A549 (cell line): ENCODE measurements around the gene STMN3. TPM values are rescaled to one million over a fixed set of nuclear protein-coding genes. Genes with fewer than 3 reads are reported as not detected.

Source experiments
- ATAC-seq, 2 experiments: fragments of 200-7000 bp in 1 of 2; fragments of >200 bp in 1 of 2; cut with Nextera tagmentation in 1 of 2; cut with Tn5 transposase in 1 of 2; 3 replicates each; pipeline versions ENCODE4 v1.8.0 to v1.9.1; 2018 to 2020; ENCODE audit warnings: mild to moderate bottlenecking in 1 of 2, moderate library complexity in 1 of 2
- CTCF ChIA-PET: fragments of 300-600 bp; sonication (Branson Sonifier 250); formaldehyde crosslinking; extraction: SDS; loops from one replicate; lab custom pipeline; 2021; ENCODE audit warnings: antibody characterized with exemption, inconsistent platforms; lab: Yijun Ruan, JAX
- POLR2A ChIA-PET: fragments of 350-600 bp; formaldehyde crosslinking; extraction: SDS; loops from one replicate; lab custom pipeline; 2021; ENCODE audit warnings: antibody characterized with exemption, inconsistent platforms; lab: Yijun Ruan, JAX
- DNase-seq, 2 experiments: peaks; one replicate each; pipeline versions ENCODE4 v3.0.0 to v3.0.0-alpha.2; 2011 to 2016; ENCODE audit warnings: low read depth in 1 of 2, low spot score in 1 of 2
- FAIRE-seq: peaks from 2 replicates; lab custom pipeline; 2011; peaks lifted over from hg19 to GRCh38; lab: Jason Lieb, UNC
- H3K27ac ChIP-seq, 2 experiments: fragments of >200 bp; sonication (Bioruptor Twin); formaldehyde crosslinking; 3 replicates each; pipeline ENCODE4 v1.5.1; 2016 to 2017
- H3K4me1 ChIP-seq: fragments of >200 bp; sonication (Bioruptor Twin); formaldehyde crosslinking; 3 replicates; pipeline ENCODE4 v1.6.1; 2016
- H3K4me2 ChIP-seq: fragments of >200 bp; sonication (Bioruptor Twin); formaldehyde crosslinking; 3 replicates; pipeline ENCODE4 v1.6.1; 2016
- H3K4me3 ChIP-seq: fragments of >200 bp; sonication (Bioruptor Twin); formaldehyde crosslinking; 3 replicates; pipeline ENCODE4 v1.5.1; 2016
- H3K9me3 ChIP-seq: fragments of >200 bp; sonication (Bioruptor Twin); formaldehyde crosslinking; 3 replicates; pipeline ENCODE4 v1.6.1; 2016
- BCL3 ChIP-seq: fragments of >200 bp; sonication (Bioruptor Twin); formaldehyde crosslinking; IDR thresholded peaks from 3 replicates; pipeline ENCODE4 v1.6.1; 2016
- BHLHE40 ChIP-seq: IDR thresholded peaks from 2 replicates; pipeline ENCODE4 v1.6.1; 2012; ENCODE audit warnings: low read depth, low read length, inconsistent platforms
- CEBPB ChIP-seq, 2 experiments: fragments of >200 bp in 1 of 2; sonication (Bioruptor Twin) in 1 of 2; formaldehyde crosslinking in 1 of 2; IDR thresholded peaks; 2 replicates each; pipeline ENCODE4 v1.6.1; 2012 to 2016
- EHF ChIP-seq: fragments of 250-450 bp; sonication (Bioruptor Pico); IDR thresholded peaks from 2 replicates; pipeline ENCODE4 v1.5.0; 2020; ENCODE audit warnings: mild to moderate bottlenecking
- EHMT2 ChIP-seq: fragments of 200-600 bp; sonication (generic); IDR thresholded peaks from 2 replicates; pipeline ENCODE4 v1.6.1; 2016; ENCODE audit warnings: antibody characterized with exemption, low read depth, mild to moderate bottlenecking, moderate library complexity
- ELK1 ChIP-seq: fragments of 150-350 bp; IDR thresholded peaks from 2 replicates; pipeline ENCODE4 v1.6.1; 2014; ENCODE audit warnings: low read depth, mild to moderate bottlenecking, low read length
- EP300 ChIP-seq, 2 experiments: fragments of >200 bp; sonication (Bioruptor Twin); formaldehyde crosslinking; IDR thresholded peaks; 2 replicates in 1 of 2; 3 replicates in 1 of 2; pipeline ENCODE4 v1.6.1; 2016 to 2017
- ESRRA ChIP-seq: fragments of 150-350 bp; IDR thresholded peaks from 2 replicates; pipeline ENCODE4 v1.6.1; 2014; ENCODE audit warnings: mild to moderate bottlenecking, low read length, borderline replicate concordance
- GATA3 ChIP-seq: IDR thresholded peaks from 2 replicates; pipeline ENCODE4 v1.6.1; 2012; ENCODE audit warnings: borderline replicate concordance
- HDAC2 ChIP-seq: fragments of 200-600 bp; sonication (generic); IDR thresholded peaks from 2 replicates; pipeline ENCODE4 v1.6.1; 2016
- HEYL ChIP-seq: fragments of 250-450 bp; sonication (Bioruptor Pico); IDR thresholded peaks from 2 replicates; pipeline ENCODE4 v1.8.0; 2021; ENCODE audit warnings: mild to moderate bottlenecking, moderate library complexity
- HOXA7 ChIP-seq: fragments of 250-450 bp; sonication (Bioruptor Pico); IDR thresholded peaks from 2 replicates; pipeline ENCODE4 v1.5.0; 2020; ENCODE audit warnings: mild to moderate bottlenecking, moderate library complexity
- HOXB13 ChIP-seq: fragments of 250-450 bp; sonication (Bioruptor Pico); IDR thresholded peaks from 2 replicates; pipeline ENCODE4 v1.5.0; 2020; ENCODE audit warnings: low read depth, mild to moderate bottlenecking, moderate library complexity
- JUN ChIP-seq, 2 experiments: fragments of >200 bp; sonication (Bioruptor Twin); formaldehyde crosslinking; IDR thresholded peaks; 2 replicates in 1 of 2; 3 replicates in 1 of 2; pipeline ENCODE4 v1.6.1; 2016 to 2017
- KDM1A ChIP-seq: fragments of 200-600 bp; sonication (generic); IDR thresholded peaks from 2 replicates; pipeline ENCODE4 v1.6.1; 2016; ENCODE audit warnings: low read depth, mild to moderate bottlenecking
- MAFK ChIP-seq: fragments of 450-650 bp; IDR thresholded peaks from 2 replicates; pipeline ENCODE4 v1.6.1; 2014; ENCODE audit not compliant: partially characterized antibody
- MAZ ChIP-seq: fragments of 150-350 bp; IDR thresholded peaks from 2 replicates; pipeline ENCODE4 v1.6.1; 2014; ENCODE audit warnings: antibody characterized with exemption, low read depth, low read length, borderline replicate concordance
- PHF8 ChIP-seq: fragments of 200-600 bp; sonication (generic); IDR thresholded peaks from 2 replicates; pipeline ENCODE4 v1.6.1; 2016; ENCODE audit warnings: low read depth, mild to moderate bottlenecking, antibody characterized with exemption, moderate library complexity, borderline replicate concordance
- POLR2A ChIP-seq: IDR thresholded peaks from 2 replicates; pipeline ENCODE4 v1.6.1; 2012; ENCODE audit warnings: mild to moderate bottlenecking, low read length
- RAD21 ChIP-seq, 2 experiments: fragments of >200 bp in 1 of 2; sonication (Bioruptor Twin) in 1 of 2; formaldehyde crosslinking in 1 of 2; IDR thresholded peaks in 1 of 2; conservative IDR thresholded peaks in 1 of 2; 2 replicates in 1 of 2; 3 replicates in 1 of 2; pipeline ENCODE4 v1.6.1; 2012 to 2018; ENCODE audit warnings: inconsistent platforms in 1 of 2
- RARB ChIP-seq: fragments of 250-450 bp; sonication (Bioruptor Pico); IDR thresholded peaks from 2 replicates; pipeline ENCODE4 v1.8.0; 2021; ENCODE audit warnings: mild to moderate bottlenecking, moderate library complexity
- RFX5 ChIP-seq: fragments of 450-650 bp; IDR thresholded peaks from 2 replicates; pipeline ENCODE4 v1.7.1; 2014; ENCODE audit warnings: antibody characterized with exemption, mild to moderate bottlenecking, moderate library complexity
- TFCP2L1 ChIP-seq: fragments of 250-450 bp; sonication (Bioruptor Pico); IDR thresholded peaks from 2 replicates; pipeline ENCODE4 v1.5.0; 2021; ENCODE audit warnings: mild to moderate bottlenecking
- ZC3H11A ChIP-seq: fragments of 450-650 bp; IDR thresholded peaks from 2 replicates; pipeline ENCODE4 v1.6.1; 2014; ENCODE audit warnings: antibody characterized with exemption, mild to moderate bottlenecking
- ZNF302 ChIP-seq: fragments of 250-450 bp; sonication (Bioruptor Pico); IDR thresholded peaks from 2 replicates; pipeline ENCODE4 v1.9.0; 2021; ENCODE audit warnings: inconsistent platforms, mild to moderate bottlenecking, moderate library complexity
- ZSCAN20 ChIP-seq: fragments of 250-450 bp; sonication (Bioruptor Pico); IDR thresholded peaks from 2 replicates; pipeline ENCODE4 v1.8.0; 2022; ENCODE audit warnings: mild to moderate bottlenecking, moderate library complexity
- WGBS: methylation state at CpG from one replicate; pipeline ENCODE4 v1.1.6; 2017; ENCODE audit errors: missing lambda C conversion rate; 5-methylcytosine and 5-hydroxymethylcytosine counted together
- polyA plus RNA-seq, 4 experiments: library from polyadenylated mRNA; depleted of rRNA in 3 of 4; stranded (reverse); fragments of >200 nt; fragmentation: RNase III in 1 of 4; extraction: RNeasy Plus Mini Kit Qiagen cat#74134 plus additional on column Dnase treatment in 1 of 4; gene quantifications; 2 replicates in 3 of 4; 3 replicates in 1 of 4; pipeline ENCODE4 v1.2.3, GENCODE V29; 2011 to 2017
- TF ChIP-seq, protein P1 (sequence below): fragments of >200 bp; sonication (Bioruptor Twin); formaldehyde crosslinking; IDR thresholded peaks from 3 replicates; pipeline ENCODE4 v1.5.1; 2016
- TF ChIP-seq, protein P2 (sequence below): fragments of >200 bp; sonication (Bioruptor Twin); formaldehyde crosslinking; IDR thresholded peaks from 2 replicates; pipeline ENCODE4 v1.6.1; 2016
- TF ChIP-seq, protein P3 (sequence below): fragments of 200-600 bp; sonication (generic); IDR thresholded peaks from 2 replicates; pipeline ENCODE4 v1.6.1; 2016; ENCODE audit warnings: antibody characterized with exemption, mild to moderate bottlenecking, moderate library complexity
- TF ChIP-seq, protein P4 (sequence below): IDR thresholded peaks from 2 replicates; pipeline ENCODE4 v1.6.1; 2012; ENCODE audit warnings: low read depth, borderline replicate concordance
- TF ChIP-seq, protein P5 (sequence below): IDR thresholded peaks from 2 replicates; pipeline ENCODE4 v1.6.1; 2012

Gene STMN3
- polyA plus RNA-seq, 2 of the 4 experiments (the other 2 are of a cell fraction), result 2.8 to 3.2 TPM

GRCh38 chr20:63628246-63628975 lies 24.8 kb downstream of the STMN3 start:
- DNase-seq (peak; percentile 89 to 92), FAIRE-seq (no peak), ATAC-seq (peak; percentile 79 to 91)
- peaks cover 9% of the 10 kb centered on the region for H3K4me1 ChIP-seq
- POLR2A ChIA-PET, result no interaction called here
- WGBS, result 13% methylated on average over 17 of the region's 22 CpGs
- peak overlapping the region; percentile 97 to 100 for H3K27ac ChIP-seq
- peak overlapping the region; percentile 99 for H3K4me2 ChIP-seq
- H3K4me3 ChIP-seq, result peak overlapping the region; percentile 97
- H3K9me3 ChIP-seq, result no peaks in the 10 kb centered on the region
- CTCF ChIA-PET, result interaction anchor here (1.5 kb wide), 1 partner anchor 236 kb away, joined by 3 read pairs; no protein-coding TSS in a partner anchor
- no peak for TF ChIP-seq EP300 (IDR thresholded peaks at IDR 0.05)
- no peak for TF ChIP-seq RFX5
- peak; percentile 90 to 96 for TF ChIP-seq CEBPB (IDR thresholded peaks at IDR 0.05)
- TF ChIP-seq, protein P1, sequence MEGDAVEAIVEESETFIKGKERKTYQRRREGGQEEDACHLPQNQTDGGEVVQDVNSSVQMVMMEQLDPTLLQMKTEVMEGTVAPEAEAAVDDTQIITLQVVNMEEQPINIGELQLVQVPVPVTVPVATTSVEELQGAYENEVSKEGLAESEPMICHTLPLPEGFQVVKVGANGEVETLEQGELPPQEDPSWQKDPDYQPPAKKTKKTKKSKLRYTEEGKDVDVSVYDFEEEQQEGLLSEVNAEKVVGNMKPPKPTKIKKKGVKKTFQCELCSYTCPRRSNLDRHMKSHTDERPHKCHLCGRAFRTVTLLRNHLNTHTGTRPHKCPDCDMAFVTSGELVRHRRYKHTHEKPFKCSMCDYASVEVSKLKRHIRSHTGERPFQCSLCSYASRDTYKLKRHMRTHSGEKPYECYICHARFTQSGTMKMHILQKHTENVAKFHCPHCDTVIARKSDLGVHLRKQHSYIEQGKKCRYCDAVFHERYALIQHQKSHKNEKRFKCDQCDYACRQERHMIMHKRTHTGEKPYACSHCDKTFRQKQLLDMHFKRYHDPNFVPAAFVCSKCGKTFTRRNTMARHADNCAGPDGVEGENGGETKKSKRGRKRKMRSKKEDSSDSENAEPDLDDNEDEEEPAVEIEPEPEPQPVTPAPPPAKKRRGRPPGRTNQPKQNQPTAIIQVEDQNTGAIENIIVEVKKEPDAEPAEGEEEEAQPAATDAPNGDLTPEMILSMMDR, result no peak
- no peak for TF ChIP-seq ZSCAN20
- TF ChIP-seq HOXB13 (CRISPR knock-in tag), result no peak
- TF ChIP-seq KDM1A, result no peak
- no peak for TF ChIP-seq HDAC2
- TF ChIP-seq BHLHE40, result no peak
- TF ChIP-seq RARB (CRISPR knock-in tag), result no peak
- no peak for TF ChIP-seq TFCP2L1 (CRISPR knock-in tag)
- peak; percentile 43; the same call in 1 of the 3 replicates for TF ChIP-seq BCL3
- 0 out of 5 replicates have a peak, but pooled peaks of 1 of the 2 experiments have one; percentile 14 for TF ChIP-seq RAD21 (conservative IDR thresholded peaks at IDR 0.05 in 1 of 2, IDR thresholded peaks at IDR 0.05 in 1 of 2)
- no peak for TF ChIP-seq ZC3H11A
- TF ChIP-seq, protein P2, sequence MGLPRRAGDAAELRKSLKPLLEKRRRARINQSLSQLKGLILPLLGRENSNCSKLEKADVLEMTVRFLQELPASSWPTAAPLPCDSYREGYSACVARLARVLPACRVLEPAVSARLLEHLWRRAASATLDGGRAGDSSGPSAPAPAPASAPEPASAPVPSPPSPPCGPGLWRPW, result no peak
- TF ChIP-seq HEYL, result no peak
- no peak for TF ChIP-seq ZNF302
- TF ChIP-seq, protein P3, sequence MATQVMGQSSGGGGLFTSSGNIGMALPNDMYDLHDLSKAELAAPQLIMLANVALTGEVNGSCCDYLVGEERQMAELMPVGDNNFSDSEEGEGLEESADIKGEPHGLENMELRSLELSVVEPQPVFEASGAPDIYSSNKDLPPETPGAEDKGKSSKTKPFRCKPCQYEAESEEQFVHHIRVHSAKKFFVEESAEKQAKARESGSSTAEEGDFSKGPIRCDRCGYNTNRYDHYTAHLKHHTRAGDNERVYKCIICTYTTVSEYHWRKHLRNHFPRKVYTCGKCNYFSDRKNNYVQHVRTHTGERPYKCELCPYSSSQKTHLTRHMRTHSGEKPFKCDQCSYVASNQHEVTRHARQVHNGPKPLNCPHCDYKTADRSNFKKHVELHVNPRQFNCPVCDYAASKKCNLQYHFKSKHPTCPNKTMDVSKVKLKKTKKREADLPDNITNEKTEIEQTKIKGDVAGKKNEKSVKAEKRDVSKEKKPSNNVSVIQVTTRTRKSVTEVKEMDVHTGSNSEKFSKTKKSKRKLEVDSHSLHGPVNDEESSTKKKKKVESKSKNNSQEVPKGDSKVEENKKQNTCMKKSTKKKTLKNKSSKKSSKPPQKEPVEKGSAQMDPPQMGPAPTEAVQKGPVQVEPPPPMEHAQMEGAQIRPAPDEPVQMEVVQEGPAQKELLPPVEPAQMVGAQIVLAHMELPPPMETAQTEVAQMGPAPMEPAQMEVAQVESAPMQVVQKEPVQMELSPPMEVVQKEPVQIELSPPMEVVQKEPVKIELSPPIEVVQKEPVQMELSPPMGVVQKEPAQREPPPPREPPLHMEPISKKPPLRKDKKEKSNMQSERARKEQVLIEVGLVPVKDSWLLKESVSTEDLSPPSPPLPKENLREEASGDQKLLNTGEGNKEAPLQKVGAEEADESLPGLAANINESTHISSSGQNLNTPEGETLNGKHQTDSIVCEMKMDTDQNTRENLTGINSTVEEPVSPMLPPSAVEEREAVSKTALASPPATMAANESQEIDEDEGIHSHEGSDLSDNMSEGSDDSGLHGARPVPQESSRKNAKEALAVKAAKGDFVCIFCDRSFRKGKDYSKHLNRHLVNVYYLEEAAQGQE, result no peak
- no peak for TF ChIP-seq HOXA7 (CRISPR knock-in tag)
- TF ChIP-seq, protein P4, sequence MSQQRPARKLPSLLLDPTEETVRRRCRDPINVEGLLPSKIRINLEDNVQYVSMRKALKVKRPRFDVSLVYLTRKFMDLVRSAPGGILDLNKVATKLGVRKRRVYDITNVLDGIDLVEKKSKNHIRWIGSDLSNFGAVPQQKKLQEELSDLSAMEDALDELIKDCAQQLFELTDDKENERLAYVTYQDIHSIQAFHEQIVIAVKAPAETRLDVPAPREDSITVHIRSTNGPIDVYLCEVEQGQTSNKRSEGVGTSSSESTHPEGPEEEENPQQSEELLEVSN, result peak; percentile 95
- TF ChIP-seq POLR2A, result peak; percentile 33
- TF ChIP-seq, protein P5, sequence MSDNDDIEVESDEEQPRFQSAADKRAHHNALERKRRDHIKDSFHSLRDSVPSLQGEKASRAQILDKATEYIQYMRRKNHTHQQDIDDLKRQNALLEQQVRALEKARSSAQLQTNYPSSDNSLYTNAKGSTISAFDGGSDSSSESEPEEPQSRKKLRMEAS, result peak; percentile 99
- no peak for TF ChIP-seq ELK1
- no peak for TF ChIP-seq MAZ
- 0 out of 2 replicates have a peak, but pooled peaks have one; percentile 42 for TF ChIP-seq ESRRA
- no peak for TF ChIP-seq MAFK
- no peak for TF ChIP-seq EHMT2
- peak; percentile 65 to 82; a peak in 4 of 5 replicates for TF ChIP-seq JUN (IDR thresholded peaks at IDR 0.05)
- 0 out of 2 replicates have a peak, but pooled peaks have one; percentile 24 for TF ChIP-seq PHF8
- 0 out of 2 replicates have a peak, but pooled peaks have one; percentile 42 for TF ChIP-seq EHF (CRISPR knock-in tag)
- peak; percentile 27; the same call in 1 of the 2 replicates for TF ChIP-seq GATA3
